Measurements from ENCODE around the gene MYMX.

The MYMX gene

GRCh38 chr6:44265722-44266233, 49.1 kb downstream of the MYMX start:
- no peak for DNase-seq

DNA sequence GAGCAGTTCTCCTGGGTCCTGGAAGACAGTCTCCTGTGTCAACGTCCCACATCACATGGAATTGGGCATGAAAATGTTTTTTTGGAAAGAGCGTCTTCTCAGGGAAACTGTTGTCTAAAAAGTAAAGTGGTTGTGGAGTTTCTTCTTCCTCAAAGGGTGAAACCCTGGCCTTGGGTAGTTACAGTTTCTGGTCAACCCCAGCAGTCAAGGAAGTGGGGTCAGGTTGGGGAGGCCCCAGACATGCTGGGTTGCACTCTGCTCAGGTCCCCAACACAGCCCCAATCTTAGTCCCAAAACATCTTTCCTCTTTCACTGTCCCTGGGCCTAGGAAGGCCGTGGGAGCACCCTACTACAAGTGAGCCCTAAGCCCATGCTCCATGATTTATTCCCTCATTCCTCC, 49.6 kb downstream of the MYMX start:
- DNase-seq, result no peak

DNA sequence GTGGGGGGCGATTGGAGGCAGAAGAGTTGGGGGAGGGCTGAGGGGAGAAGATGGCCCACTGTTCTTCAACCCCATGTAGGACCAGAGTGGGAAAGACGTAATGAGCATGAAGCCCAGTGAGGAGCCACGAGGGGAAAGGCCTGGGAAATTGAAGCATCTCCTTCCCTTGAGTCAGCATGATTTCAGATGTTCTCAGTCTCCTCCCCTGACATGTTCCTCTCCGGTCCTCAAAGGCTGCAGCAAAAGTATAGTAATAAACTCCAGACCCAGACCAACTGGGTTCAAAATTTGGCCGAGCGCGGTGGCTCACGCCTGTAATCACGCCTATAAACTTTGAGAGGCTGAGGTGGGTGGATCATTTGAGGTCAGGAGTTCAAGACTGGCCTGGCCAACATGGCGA, 50.5 kb downstream of the MYMX start:
- DNase-seq, result no peak
